Activated CD8-positive, alpha-beta T cell treated with anti-CD3 and anti-CD28 coated beads for 36 hours (primary cell): ENCODE measurements around the gene KCNIP4. TPM values are rescaled to one million over a fixed set of nuclear protein-coding genes. Genes with fewer than 3 reads are reported as not detected.

ENCODE experiments used
- ATAC-seq: fragments of 200-7000 bp; cut with Tn5 transposase; one replicate; pipeline ENCODE4 v1.10.0; 2021; ENCODE audit warnings: mild to moderate bottlenecking, moderate library complexity
- CTCF ChIA-PET: fragments of 350-600 bp; sonication (Branson Sonifier 250); formaldehyde crosslinking; loops from one replicate; lab custom pipeline; 2021; ENCODE audit warnings: antibody characterized with exemption; lab: Charles Lee
- POLR2A ChIA-PET: fragments of 350-600 bp; sonication (Branson Sonifier 250); formaldehyde crosslinking; loops from one replicate; lab custom pipeline; 2021; ENCODE audit warnings: antibody characterized with exemption; lab: Charles Lee
- DNase-seq: peaks from one replicate; pipeline ENCODE4 v3.0.0-alpha.2; 2020
- H3K27ac Mint-ChIP-seq: one replicate; pipeline ENCODE4 v1.8.0; 2021; ENCODE audit warnings: mild to moderate bottlenecking, mixed read lengths
- H3K27me3 Mint-ChIP-seq: one replicate; pipeline ENCODE4 v1.8.0; 2021; ENCODE audit warnings: mixed read lengths
- H3K36me3 Mint-ChIP-seq: one replicate; pipeline ENCODE4 v1.8.0; 2021; ENCODE audit warnings: low read depth, mixed read lengths
- H3K4me1 Mint-ChIP-seq: one replicate; pipeline ENCODE4 v1.8.0; 2021; ENCODE audit warnings: low read depth, mixed read lengths
- H3K4me3 Mint-ChIP-seq: one replicate; pipeline ENCODE4 v1.8.0; 2021; ENCODE audit warnings: mild to moderate bottlenecking, moderate library complexity, mixed read lengths
- H3K9me3 Mint-ChIP-seq: one replicate; pipeline ENCODE4 v1.8.0; 2021; ENCODE audit warnings: mixed read lengths
- intact Hi-C: fragments of 100-400 bp; cut with micrococcal nuclease; formaldehyde crosslinking; loops from one replicate; pipeline ENCODE4 v1.10.0; 2022
- total RNA-seq, 2 experiments: library from RNA; stranded (reverse); gene quantifications; one replicate each; pipeline ENCODE4 v1.2.3, GENCODE V29; 2021
- TF ChIP-seq, protein P1 (sequence below): fragments of 200-600 bp; IDR thresholded peaks from one replicate; pipeline ENCODE4 v1.8.0; 2022; ENCODE audit warnings: antibody characterized with exemption, mild to moderate bottlenecking

The KCNIP4 gene
- total RNA-seq, 2 experiments from 2014 or later: not detected

GRCh38 chr4:21806991-21807390, 141.6 kb downstream of the KCNIP4 start:
- Mint-ChIP-seq H3K9me3 (no peaks in the 10 kb centered on the region), H3K4me1 (no peaks in the 10 kb centered on the region), H3K36me3 (no peaks in the 10 kb centered on the region), H3K27me3 (no peaks in the 10 kb centered on the region), H3K27ac (no peak overlapping the region), H3K4me3 (no peak overlapping the region)
- TF ChIP-seq, protein P1, sequence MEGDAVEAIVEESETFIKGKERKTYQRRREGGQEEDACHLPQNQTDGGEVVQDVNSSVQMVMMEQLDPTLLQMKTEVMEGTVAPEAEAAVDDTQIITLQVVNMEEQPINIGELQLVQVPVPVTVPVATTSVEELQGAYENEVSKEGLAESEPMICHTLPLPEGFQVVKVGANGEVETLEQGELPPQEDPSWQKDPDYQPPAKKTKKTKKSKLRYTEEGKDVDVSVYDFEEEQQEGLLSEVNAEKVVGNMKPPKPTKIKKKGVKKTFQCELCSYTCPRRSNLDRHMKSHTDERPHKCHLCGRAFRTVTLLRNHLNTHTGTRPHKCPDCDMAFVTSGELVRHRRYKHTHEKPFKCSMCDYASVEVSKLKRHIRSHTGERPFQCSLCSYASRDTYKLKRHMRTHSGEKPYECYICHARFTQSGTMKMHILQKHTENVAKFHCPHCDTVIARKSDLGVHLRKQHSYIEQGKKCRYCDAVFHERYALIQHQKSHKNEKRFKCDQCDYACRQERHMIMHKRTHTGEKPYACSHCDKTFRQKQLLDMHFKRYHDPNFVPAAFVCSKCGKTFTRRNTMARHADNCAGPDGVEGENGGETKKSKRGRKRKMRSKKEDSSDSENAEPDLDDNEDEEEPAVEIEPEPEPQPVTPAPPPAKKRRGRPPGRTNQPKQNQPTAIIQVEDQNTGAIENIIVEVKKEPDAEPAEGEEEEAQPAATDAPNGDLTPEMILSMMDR: no peak
- ChIA-PET POLR2A (no interaction called here), CTCF (interaction anchor here (1.5 kb wide), 1 partner anchor 18 kb away, joined by 3 read pairs; no protein-coding TSS in a partner anchor)
- intact Hi-C loops: no loop called here
- ATAC-seq: no peak
- DNase-seq: no peak

- Mint-ChIP-seq H3K27me3 (peaks cover 2% of the 10 kb centered on the region), H3K4me3 (no peak overlapping the region), H3K27ac (no peak overlapping the region), H3K4me1 (no peaks in the 10 kb centered on the region), H3K9me3 (no peaks in the 10 kb centered on the region), H3K36me3 (no peaks in the 10 kb centered on the region)
- ATAC-seq (no peak), DNase-seq (no peak)
- TF ChIP-seq, protein P1: no peak
- POLR2A ChIA-PET: no interaction called here
- intact Hi-C loops: no loop called here
- CTCF ChIA-PET: no interaction called here
These were observed 146.2 kb downstream of the KCNIP4 start for GRCh38 chr4:21802406-21802805.

- Mint-ChIP-seq H3K9me3 (no peaks in the 10 kb centered on the region), H3K27ac (no peak overlapping the region), H3K4me1 (no peaks in the 10 kb centered on the region), H3K36me3 (no peaks in the 10 kb centered on the region), H3K4me3 (no peak overlapping the region), H3K27me3 (peaks cover 2% of the 10 kb centered on the region)
- ChIA-PET CTCF (no interaction called here), POLR2A (no interaction called here)
- intact Hi-C loops: no loop called here
- TF ChIP-seq, protein P1: no peak
- ATAC-seq (no peak), DNase-seq (no peak)
These were observed 146.7 kb downstream of the KCNIP4 start for GRCh38 chr4:21801661-21802385.

DNA sequence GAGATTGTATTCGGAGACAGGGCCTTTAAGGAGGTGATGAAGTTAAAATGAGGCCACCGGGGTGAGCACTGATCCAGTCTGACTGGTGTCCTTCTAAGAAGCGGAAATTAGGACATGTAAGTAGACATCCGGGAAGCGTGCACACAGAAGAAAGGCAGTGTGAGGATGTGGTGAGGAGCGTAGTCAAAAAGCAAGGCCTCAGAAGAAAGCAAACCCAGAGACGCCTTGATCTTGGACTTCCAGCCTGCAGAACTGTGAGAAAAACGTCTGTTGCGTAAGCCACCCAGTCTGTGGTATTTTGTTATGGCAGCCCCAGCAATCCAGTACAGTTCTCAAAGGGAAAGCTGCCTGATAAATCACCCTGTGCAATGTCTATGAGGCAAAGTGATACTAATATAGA, 153.5 kb downstream of the KCNIP4 start:
- H3K4me1 Mint-ChIP-seq: peaks cover 2% of the 10 kb centered on the region
- no peak overlapping the region for H3K4me3 Mint-ChIP-seq
- peak; percentile 17 for DNase-seq
- intact Hi-C loops: no loop called here
- no peak overlapping the region for H3K27ac Mint-ChIP-seq
- ATAC-seq: peak; percentile 55
- ChIA-PET POLR2A (no interaction called here), CTCF (interaction anchor here (1.1 kb wide), 1 partner anchor 594 kb away, joined by 3 read pairs; no protein-coding TSS in a partner anchor)
- TF ChIP-seq, protein P1: no peak
- H3K27me3 Mint-ChIP-seq: no peaks in the 10 kb centered on the region
- no peaks in the 10 kb centered on the region for H3K9me3 Mint-ChIP-seq
- H3K36me3 Mint-ChIP-seq: no peaks in the 10 kb centered on the region

- TF ChIP-seq, protein P1: no peak
- DNase-seq (no peak), ATAC-seq (no peak)
- intact Hi-C loops: loop anchor here (5.0 kb wide), 1 partner anchor 595 kb away; no protein-coding TSS in a partner anchor
- ChIA-PET CTCF (interaction anchor here (4.9 kb wide), 1 partner anchor 596 kb away, joined by 118 read pairs; no protein-coding TSS in a partner anchor), POLR2A (no interaction called here)
- peaks cover 2% of the 10 kb centered on the region for H3K4me1 Mint-ChIP-seq
- no peaks in the 10 kb centered on the region for H3K36me3 Mint-ChIP-seq
- no peaks in the 10 kb centered on the region for H3K27me3 Mint-ChIP-seq
- H3K9me3 Mint-ChIP-seq: no peaks in the 10 kb centered on the region
- no peak overlapping the region for H3K4me3 Mint-ChIP-seq
- no peak overlapping the region for H3K27ac Mint-ChIP-seq
These were observed 155.8 kb downstream of the KCNIP4 start for GRCh38 chr4:21792736-21793135.
